Neural cell (in vitro differentiated cells): ENCODE results near the gene SLC6A3. TPM values are rescaled to one million over a fixed set of nuclear protein-coding genes. Genes with fewer than 3 reads are reported as not detected.

Source experiments
- H2AFZ ChIP-seq: fragments of 200-600, 300-800 bp; sonication (generic), shearing (Covaris generic); 2 replicates; pipeline ENCODE4 v1.6.0; 2014; ENCODE audit warnings: low read depth, mild to moderate bottlenecking, antibody characterized with exemption, low read length, moderate library complexity
- H3F3A ChIP-seq: fragments of 200-600 bp; shearing (Covaris generic); 2 replicates; pipeline ENCODE4 v1.6.1; 2016; ENCODE audit warnings: mild to moderate bottlenecking, moderate library complexity, mixed read lengths, antibody characterized with exemption, low read length; ENCODE audit not compliant: insufficient read depth, poor library complexity, severe bottlenecking
- H3K27ac ChIP-seq: fragments of 200-600, 300-800 bp; sonication (generic), shearing (Covaris generic); 2 replicates; pipeline ENCODE4 v1.5.1; 2014; ENCODE audit warnings: mild to moderate bottlenecking, low read length, moderate library complexity
- H3K27me3 ChIP-seq: fragments of 300-800, 200-600 bp; sonication (generic), shearing (Covaris generic); 2 replicates; pipeline ENCODE4 v1.6.0; 2014; ENCODE audit warnings: mild to moderate bottlenecking, low read depth, low read length, moderate library complexity; ENCODE audit not compliant: insufficient read depth
- H3K36me3 ChIP-seq: fragments of 300-800, 200-600 bp; sonication (generic), shearing (Covaris generic); 2 replicates; pipeline ENCODE4 v1.5.1; 2014; ENCODE audit warnings: mild to moderate bottlenecking, antibody characterized with exemption, low read length, moderate library complexity; ENCODE audit not compliant: insufficient read depth
- H3K4me2 ChIP-seq: fragments of 300-800, 200-600 bp; sonication (generic), shearing (Covaris generic); 2 replicates; pipeline ENCODE4 v1.6.0; 2014; ENCODE audit warnings: mild to moderate bottlenecking, low read length
- H3K4me3 ChIP-seq: fragments of 300-800, 200-600 bp; sonication (generic), shearing (Covaris generic); 2 replicates; pipeline ENCODE4 v1.5.1; 2014; ENCODE audit warnings: mild to moderate bottlenecking, low read length, moderate library complexity
- H3K79me2 ChIP-seq: fragments of 200-600 bp; shearing (Covaris generic); replicated peaks from 2 replicates; pipeline ENCODE4 v1.6.0; 2014; ENCODE audit warnings: mild to moderate bottlenecking, low read length, moderate library complexity; ENCODE audit not compliant: insufficient read depth
- H3K9ac ChIP-seq: fragments of 300-800, 200-600 bp; sonication (generic), shearing (Covaris generic); 2 replicates; pipeline ENCODE4 v1.6.1; 2016; ENCODE audit warnings: mild to moderate bottlenecking, low read length, mixed read lengths
- H3K9me2 ChIP-seq: fragments of 200-600 bp; shearing (Covaris generic); 2 replicates; pipeline ENCODE4 v1.6.1; 2016; ENCODE audit warnings: mild to moderate bottlenecking, low read length, mixed read lengths; ENCODE audit not compliant: insufficient read depth
- H3K9me3 ChIP-seq: fragments of 200-600, 300-800 bp; sonication (generic), shearing (Covaris generic); 2 replicates; pipeline ENCODE4 v1.6.1; 2016; ENCODE audit warnings: mild to moderate bottlenecking, mixed run types, low read length, moderate library complexity, mixed read lengths
- H4K20me1 ChIP-seq: fragments of 200-600 bp; shearing (Covaris generic); 2 replicates; pipeline ENCODE4 v1.6.1; 2016; ENCODE audit warnings: mild to moderate bottlenecking, mixed run types; ENCODE audit not compliant: insufficient read depth
- CTCF ChIP-seq: fragments of 450-650 bp; IDR thresholded peaks from 2 replicates; pipeline ENCODE4 v1.5.1; 2014; ENCODE audit warnings: antibody characterized with exemption, mild to moderate bottlenecking, moderate library complexity; ENCODE audit not compliant: poor library complexity, severe bottlenecking
- EP300 ChIP-seq: fragments of 450-650 bp; conservative IDR thresholded peaks from 2 replicates; pipeline ENCODE4 v1.6.1; 2014; ENCODE audit warnings: antibody characterized with exemption, mild to moderate bottlenecking, moderate library complexity; ENCODE audit not compliant: poor library complexity, severe bottlenecking
- EZH2 ChIP-seq: fragments of 200-600, 300-800 bp; shearing (Covaris generic), sonication (generic); IDR thresholded peaks from 2 replicates; pipeline ENCODE4 v1.6.1; 2014; ENCODE audit warnings: antibody characterized with exemption, low read length, borderline replicate concordance, mild to moderate bottlenecking; ENCODE audit not compliant: insufficient read depth, poor library complexity, severe bottlenecking
- MXI1 ChIP-seq: fragments of 450-650 bp; conservative IDR thresholded peaks from 2 replicates; pipeline ENCODE4 v1.6.1; 2014; ENCODE audit warnings: antibody characterized with exemption, mild to moderate bottlenecking; ENCODE audit not compliant: poor library complexity, severe bottlenecking
- POLR2AphosphoS5 ChIP-seq: IDR thresholded peaks from 2 replicates; pipeline ENCODE4 v1.6.1; 2012
- RAD21 ChIP-seq: fragments of 450-650 bp; conservative IDR thresholded peaks from 2 replicates; pipeline ENCODE4 v1.6.1; 2014; ENCODE audit warnings: antibody characterized with exemption, mild to moderate bottlenecking, moderate library complexity
- REST ChIP-seq: IDR thresholded peaks from 2 replicates; pipeline ENCODE4 v1.6.1; 2012; ENCODE audit warnings: borderline replicate concordance
- SMC3 ChIP-seq: fragments of 450-650 bp; conservative IDR thresholded peaks from 2 replicates; pipeline ENCODE4 v1.6.1; 2014; ENCODE audit warnings: antibody characterized with exemption, mild to moderate bottlenecking, moderate library complexity; ENCODE audit not compliant: poor library complexity
- TAF1 ChIP-seq: IDR thresholded peaks from 2 replicates; pipeline ENCODE4 v1.6.1; 2012; ENCODE audit warnings: low read depth
- polyA plus RNA-seq: library from polyadenylated mRNA; depleted of rRNA; stranded (reverse); fragments of >200 nt; gene quantifications from 2 replicates; pipeline ENCODE4 v1.2.3, GENCODE V29; 2014

The SLC6A3 gene
- polyA plus RNA-seq, 1 donor from 2014 or later: 0.77 TPM

GRCh38 chr5:1468629-1469527 is 23.6 kb upstream of the SLC6A3 start:
- H3K4me2 ChIP-seq: no peak overlapping the region
- H3K9me2 ChIP-seq: no peaks in the 10 kb centered on the region
- no peak overlapping the region for H3K4me3 ChIP-seq
- H3K79me2 ChIP-seq: no peaks in the 10 kb centered on the region
- H3K9me3 ChIP-seq: no peaks in the 10 kb centered on the region
- H3K27me3 ChIP-seq: no peaks in the 10 kb centered on the region
- no peak overlapping the region for H3K9ac ChIP-seq
- H3K27ac ChIP-seq: no peak overlapping the region
- no peak overlapping the region for H2AFZ ChIP-seq
- no peaks in the 10 kb centered on the region for H3K36me3 ChIP-seq
- H3F3A ChIP-seq: no peaks in the 10 kb centered on the region
- no peak for TF ChIP-seq EZH2
- TF ChIP-seq SMC3: no peak
- TF ChIP-seq REST: no peak
- no peak for TF ChIP-seq POLR2AphosphoS5
- H4K20me1 ChIP-seq: no peaks in the 10 kb centered on the region

GRCh38 chr5:1468247-1468612 is 23.0 kb upstream of the SLC6A3 start:
- no peak for TF ChIP-seq POLR2AphosphoS5
- no peak for TF ChIP-seq EZH2
- TF ChIP-seq TAF1: no peak
- TF ChIP-seq EP300: no peak
- TF ChIP-seq SMC3: peak; percentile 74
- TF ChIP-seq MXI1: no peak
- TF ChIP-seq REST: no peak
- peak; percentile 70 for TF ChIP-seq RAD21
- peak; percentile 69 for TF ChIP-seq CTCF
- no peak overlapping the region for H3K27ac ChIP-seq
- no peaks in the 10 kb centered on the region for H3K9me2 ChIP-seq
- H3K4me2 ChIP-seq: no peak overlapping the region
- no peaks in the 10 kb centered on the region for H3K9me3 ChIP-seq
- H3F3A ChIP-seq: no peaks in the 10 kb centered on the region
- no peaks in the 10 kb centered on the region for H4K20me1 ChIP-seq
- H3K4me3 ChIP-seq: no peak overlapping the region
- no peaks in the 10 kb centered on the region for H3K36me3 ChIP-seq
- no peaks in the 10 kb centered on the region for H3K79me2 ChIP-seq
- no peak overlapping the region for H3K9ac ChIP-seq
- no peaks in the 10 kb centered on the region for H3K27me3 ChIP-seq
- no peak overlapping the region for H2AFZ ChIP-seq
